H1 (cell line): ENCODE data around the gene H6PD. TPM values are rescaled to one million over a fixed set of nuclear protein-coding genes. Genes with fewer than 3 reads are reported as not detected.

Experiments
- CTCF ChIA-PET: fragments of 300-600 bp; sonication (Branson Sonifier 250); formaldehyde crosslinking; loops from one replicate; lab custom pipeline; 2021; ENCODE audit not compliant: partially characterized antibody; lab: Charles Lee
- POLR2A ChIA-PET: fragments of 300-600 bp; sonication (Branson Sonifier 250); formaldehyde crosslinking; loops from one replicate; lab custom pipeline; 2021; ENCODE audit warnings: inconsistent platforms; ENCODE audit not compliant: partially characterized antibody; lab: Charles Lee
- DNase-seq, 2 experiments: peaks; one replicate each; pipeline versions ENCODE4 v3.0.0 to v3.0.0-alpha.2; 2010 to 2022; ENCODE audit warnings: low spot score in 2 of 2, low read depth in 1 of 2, mixed read lengths in 1 of 2
- FAIRE-seq: peaks from 2 replicates; lab custom pipeline; 2011; peaks lifted over from hg19 to GRCh38; lab: Jason Lieb, UNC
- H2AFZ ChIP-seq: 2 replicates; pipeline ENCODE4 v1.8.1; 2012; ENCODE audit warnings: low read length, inconsistent platforms
- H2AK5ac ChIP-seq: 2 replicates; pipeline ENCODE4 v1.6.1; 2013; ENCODE audit warnings: low read depth, low read length
- H2BK120ac ChIP-seq: replicated peaks from 2 replicates; pipeline ENCODE3; 2013; ENCODE audit warnings: low read depth, low read length, inconsistent platforms
- H2BK12ac ChIP-seq: 2 replicates; pipeline ENCODE4 v1.6.1; 2013; ENCODE audit warnings: low read depth, low read length
- H2BK15ac ChIP-seq: 2 replicates; pipeline ENCODE4 v1.6.1; 2013; ENCODE audit warnings: low read length
- H2BK20ac ChIP-seq: 2 replicates; pipeline ENCODE4 v1.6.1; 2013; ENCODE audit warnings: low read length
- H2BK5ac ChIP-seq: 2 replicates; pipeline ENCODE4 v1.6.1; 2013; ENCODE audit warnings: low read depth, low read length
- H3K14ac ChIP-seq: 2 replicates; pipeline ENCODE4 v1.6.1; 2013; ENCODE audit warnings: inconsistent platforms; ENCODE audit not compliant: insufficient read length
- H3K18ac ChIP-seq: 2 replicates; pipeline ENCODE4 v1.6.1; 2013; ENCODE audit warnings: low read length; ENCODE audit errors: extremely low read depth
- H3K23ac ChIP-seq: 2 replicates; pipeline ENCODE4 v1.6.1; 2013; ENCODE audit warnings: inconsistent platforms; ENCODE audit not compliant: insufficient read length
- H3K23me2 ChIP-seq: 2 replicates; pipeline ENCODE4 v1.6.1; 2013; ENCODE audit warnings: low read depth, low read length
- H3K27ac ChIP-seq: 2 replicates; pipeline ENCODE4 v1.6.1; 2011; ENCODE audit warnings: low read depth, low read length, inconsistent platforms
- H3K27me3 ChIP-seq, 4 experiments: replicated peaks in 1 of 4; 1 replicate in 1 of 4; 2 replicates in 3 of 4; pipeline versions ENCODE4 v1.6.1 to v1.8.1; 2011 to 2013; ENCODE audit warnings: low read length in 3 of 4, mild to moderate bottlenecking in 3 of 4, inconsistent platforms in 2 of 4, mixed read lengths in 2 of 4, moderate library complexity in 1 of 4; ENCODE audit not compliant: control insufficient read depth in 3 of 4, insufficient read depth in 3 of 4; ENCODE audit errors: extremely low read depth in 1 of 4
- H3K36me3 ChIP-seq, 4 experiments: 2 replicates each; pipeline versions ENCODE4 v1.6.1 to v1.8.1; 2011 to 2013; ENCODE audit warnings: mild to moderate bottlenecking in 4 of 4, low read length in 3 of 4, moderate library complexity in 2 of 4, control low read depth in 1 of 4, inconsistent platforms in 1 of 4; ENCODE audit not compliant: insufficient read depth in 4 of 4, control insufficient read depth in 2 of 4
- H3K4ac ChIP-seq: replicated peaks from 2 replicates; pipeline ENCODE3; 2013; ENCODE audit warnings: low read length, low read depth, mixed read lengths, inconsistent platforms; ENCODE audit not compliant: insufficient read length
- H3K4me1 ChIP-seq, 4 experiments: replicated peaks in 1 of 4; 1 replicate in 1 of 4; 2 replicates in 3 of 4; pipeline versions ENCODE4 v1.6.1 to v1.8.1; 2011 to 2013; ENCODE audit warnings: low read length in 3 of 4, inconsistent platforms in 2 of 4, mixed read lengths in 1 of 4; ENCODE audit not compliant: insufficient read depth in 4 of 4, control insufficient read depth in 3 of 4
- H3K4me2 ChIP-seq, 2 experiments: 2 replicates each; pipeline versions ENCODE4 v1.6.1 to v1.8.1; 2011 to 2013; ENCODE audit warnings: low read depth in 2 of 2, low read length in 2 of 2, control low read depth in 1 of 2, inconsistent platforms in 1 of 2, mild to moderate bottlenecking in 1 of 2; ENCODE audit not compliant: insufficient read depth in 1 of 2
- H3K4me3 ChIP-seq, 4 experiments: fragments of 200-600, 300-600 bp in 1 of 4; sonication (generic), shearing (Covaris generic), sonication (Bioruptor Twin) in 1 of 4; 2 replicates each; pipeline versions ENCODE4 v1.5.1 to v1.8.1; 2011 to 2016; ENCODE audit warnings: low read length in 4 of 4, low read depth in 3 of 4, control low read depth in 2 of 4, inconsistent platforms in 2 of 4, mild to moderate bottlenecking in 2 of 4, mixed read lengths in 1 of 4, moderate library complexity in 1 of 4; ENCODE audit not compliant: insufficient read depth in 2 of 4; ENCODE audit errors: extremely low read depth in 1 of 4
- H3K56ac ChIP-seq: replicated peaks from 2 replicates; pipeline ENCODE3; 2013; ENCODE audit warnings: low read depth, mild to moderate bottlenecking, mixed read lengths, low read length, inconsistent platforms; ENCODE audit not compliant: insufficient read length
- H3K79me1 ChIP-seq: 2 replicates; pipeline ENCODE4 v1.6.1; 2013; ENCODE audit warnings: low read depth, low read length, control low read depth
- H3K79me2 ChIP-seq, 2 experiments: 2 replicates each; pipeline versions ENCODE4 v1.6.1 to v1.8.1; 2012 to 2013; ENCODE audit warnings: low read length in 2 of 2, mild to moderate bottlenecking in 2 of 2, inconsistent platforms in 1 of 2; ENCODE audit not compliant: insufficient read depth in 2 of 2, control insufficient read depth in 1 of 2
- H3K9ac ChIP-seq, 4 experiments: replicated peaks in 1 of 4; 1 replicate in 1 of 4; 2 replicates in 3 of 4; pipeline versions ENCODE4 v1.6.1 to v1.8.1; 2011 to 2013; ENCODE audit warnings: low read depth in 3 of 4, low read length in 3 of 4, control low read depth in 2 of 4, mild to moderate bottlenecking in 2 of 4, moderate library complexity in 2 of 4, inconsistent platforms in 1 of 4; ENCODE audit errors: extremely low read depth in 1 of 4
- H3K9me3 ChIP-seq, 2 experiments: 2 replicates each; pipeline versions ENCODE4 v1.6.1 to v1.8.1; 2012 to 2013; ENCODE audit warnings: mild to moderate bottlenecking in 2 of 2, moderate library complexity in 2 of 2, control low read depth in 1 of 2, inconsistent platforms in 1 of 2, low read depth in 1 of 2, low read length in 1 of 2, mixed read lengths in 1 of 2; ENCODE audit not compliant: insufficient read depth in 2 of 2
- H4K20me1 ChIP-seq, 2 experiments: replicated peaks in 1 of 2; 2 replicates each; pipeline versions ENCODE3 to v1.8.1; 2011 to 2013; ENCODE audit warnings: inconsistent platforms in 2 of 2, low read length in 2 of 2, mild to moderate bottlenecking in 1 of 2; ENCODE audit not compliant: insufficient read depth in 2 of 2, control insufficient read depth in 1 of 2
- H4K5ac ChIP-seq: 2 replicates; pipeline ENCODE4 v1.6.1; 2013; ENCODE audit warnings: low read length, low read depth, mixed read lengths, inconsistent platforms; ENCODE audit not compliant: insufficient read length
- H4K8ac ChIP-seq: 2 replicates; pipeline ENCODE4 v1.8.0; 2013; ENCODE audit warnings: mild to moderate bottlenecking, moderate library complexity, low read length, inconsistent platforms; ENCODE audit not compliant: insufficient read depth; ENCODE audit errors: extremely low read depth
- H4K91ac ChIP-seq: replicated peaks from 2 replicates; pipeline ENCODE3; 2013; ENCODE audit warnings: low read length, mixed read lengths, inconsistent platforms; ENCODE audit not compliant: insufficient read length
- BACH1 ChIP-seq: IDR thresholded peaks from 2 replicates; pipeline ENCODE4 v1.6.1; 2012; ENCODE audit warnings: low read length, improper control_type of control experiment
- CREB1 ChIP-seq: IDR thresholded peaks from 2 replicates; pipeline ENCODE4 v1.6.1; 2012; ENCODE audit warnings: inconsistent platforms
- CTBP2 ChIP-seq: IDR thresholded peaks from 2 replicates; pipeline ENCODE4 v1.7.0; 2011; ENCODE audit warnings: borderline replicate concordance, mild to moderate bottlenecking, moderate library complexity, mixed read lengths, low read length; ENCODE audit not compliant: insufficient read depth, insufficient read length
- GABPA ChIP-seq: IDR thresholded peaks from 2 replicates; pipeline ENCODE4 v1.6.1; 2011; ENCODE audit warnings: mild to moderate bottlenecking, low read length, moderate library complexity, borderline replicate concordance; ENCODE audit not compliant: insufficient read depth
- JUND ChIP-seq: IDR thresholded peaks from 2 replicates; pipeline ENCODE4 v1.6.1; 2011; ENCODE audit warnings: mild to moderate bottlenecking, improper control_type of control experiment, low read length
- MAFK ChIP-seq: IDR thresholded peaks from 2 replicates; pipeline ENCODE4 v1.6.1; 2012; ENCODE audit warnings: low read depth, mild to moderate bottlenecking, improper control_type of control experiment, low read length
- MAX ChIP-seq: IDR thresholded peaks from 2 replicates; pipeline ENCODE4 v1.6.1; 2012; ENCODE audit warnings: inconsistent platforms
- NANOG ChIP-seq: IDR thresholded peaks from 2 replicates; pipeline ENCODE4 v1.6.1; 2011; ENCODE audit warnings: low read length, low read depth, mild to moderate bottlenecking, inconsistent platforms; ENCODE audit not compliant: insufficient read depth, poor library complexity, severe bottlenecking
- POU5F1 ChIP-seq: IDR thresholded peaks from 2 replicates; pipeline ENCODE4 v1.6.1; 2011; ENCODE audit warnings: low read depth, mild to moderate bottlenecking, low read length, moderate library complexity
- RAD21 ChIP-seq, 2 experiments: IDR thresholded peaks in 1 of 2; conservative IDR thresholded peaks in 1 of 2; 2 replicates each; pipeline ENCODE4 v1.6.1; 2011; ENCODE audit warnings: low read depth in 2 of 2, low read length in 2 of 2, improper control_type of control experiment in 1 of 2, inconsistent platforms in 1 of 2, mild to moderate bottlenecking in 1 of 2, moderate library complexity in 1 of 2
- SAP30 ChIP-seq: fragments of 300-600 bp; sonication (generic); IDR thresholded peaks from 2 replicates; pipeline ENCODE4 v1.7.1; 2012; ENCODE audit warnings: low read length, moderate library complexity, mild to moderate bottlenecking, inconsistent platforms; ENCODE audit not compliant: insufficient read depth, insufficient replicate concordance
- SIN3A ChIP-seq, 2 experiments: IDR thresholded peaks in 1 of 2; conservative IDR thresholded peaks in 1 of 2; 2 replicates each; pipeline ENCODE4 v1.6.1; 2011 to 2012; ENCODE audit warnings: low read length in 2 of 2, improper control_type of control experiment in 1 of 2, low read depth in 1 of 2, mild to moderate bottlenecking in 1 of 2
- SP4 ChIP-seq: IDR thresholded peaks from 2 replicates; pipeline ENCODE4 v1.6.1; 2012; ENCODE audit warnings: low read length, inconsistent platforms
- YY1 ChIP-seq: IDR thresholded peaks from 2 replicates; pipeline ENCODE4 v1.6.1; 2011; ENCODE audit warnings: low read depth, mild to moderate bottlenecking, low read length
- WGBS, 2 experiments: shearing (Covaris generic) in 1 of 2; methylation state at CpG; one replicate each; pipeline versions ENCODE4 v1.1.6 to v1.1.7; 2013 to 2015; ENCODE audit warnings: low lambda C conversion rate in 2 of 2, mixed read lengths in 2 of 2, inconsistent platforms in 1 of 2, low coverage in 1 of 2, missing lambda C conversion rate in 1 of 2; ENCODE audit not compliant: insufficient replicate concordance in 2 of 2, insufficient coverage in 1 of 2, insufficient read length in 1 of 2; ENCODE audit errors: extremely low coverage in 1 of 2, missing lambda C conversion rate in 1 of 2; 5-methylcytosine and 5-hydroxymethylcytosine counted together
- polyA plus RNA-seq, 7 experiments: library from polyadenylated mRNA; depleted of rRNA in 3 of 7; stranded (reverse) in 5 of 7; unstranded in 2 of 7; fragments of >200 nt in 5 of 7; fragments of 200-250 nt in 2 of 7; gene quantifications; 1 replicate in 5 of 7; 2 replicates in 1 of 7; 4 replicates in 1 of 7; pipeline versions ENCODE4 v1.2.1 to v1.2.3, GENCODE V29; 2011 to 2013; ENCODE audit warnings: missing spikeins in 2 of 7, mixed read lengths in 2 of 7
- total RNA-seq: library from RNA; stranded (reverse); fragmentation: NEBNext Ultra II Directional; extraction: Animal tissue kit (Norgen Biotek cat#: 25700); gene quantifications from 2 replicates; pipeline ENCODE4 v1.2.1, GENCODE V29; 2021

H6PD gene
- total and polyA plus RNA-seq, 2 of the 8 experiments (the other 6 are each of a cell fraction or from before 2014, with no cell fraction given), result 3.6 to 3.8 TPM

- Histone ChIP-seq H2BK20ac (no peak overlapping the region), H2AK5ac (no peak overlapping the region), H3K4me1 (peaks cover 0 to 2% (median 0%) of the 10 kb centered on the region in 4 experiments; a peak in 1 of 7 replicates), H2AFZ (no peak overlapping the region), H3K9me3 (no peaks in the 10 kb centered on the region), H2BK12ac (no peak overlapping the region; the same call in 1 of the 2 replicates), H2BK5ac (no peak overlapping the region), H2BK120ac (no peak overlapping the region), H3K56ac (no peak overlapping the region), H3K4me3 (no peak overlapping the region), H3K18ac (no peak overlapping the region), H3K27ac (no peak overlapping the region), H3K14ac (no peak overlapping the region), H3K27me3 (no peaks in the 10 kb centered on the region), H2BK15ac (no peak overlapping the region), H3K36me3 (no peaks in the 10 kb centered on the region), H4K8ac (no peak overlapping the region), H3K9ac (no peak overlapping the region), H3K23me2 (no peaks in the 10 kb centered on the region), H4K20me1 (no peaks in the 10 kb centered on the region), H3K4ac (no peak overlapping the region), H4K5ac (no peak overlapping the region), H4K91ac (no peak overlapping the region), H3K79me1 (no peaks in the 10 kb centered on the region), H3K4me2 (no peak overlapping the region), H3K23ac (no peak overlapping the region), H3K79me2 (no peaks in the 10 kb centered on the region)
- 92% methylated on average over 5 of the region's 5 CpGs; no CpG with 5 or more reads in 1 of the 2 experiments for WGBS, 2 experiments
- FAIRE-seq, result no peak
- ChIA-PET CTCF (interaction anchor here (0.6 to 2.5 kb wide), 5 partner anchors 8 to 176 kb away, joined by 3 to 6 read pairs (median 3); no protein-coding TSS in a partner anchor), POLR2A (no interaction called here)
- DNase-seq, result no peak
- TF ChIP-seq POU5F1 (no peak), CREB1 (no peak), MAFK (no peak), SIN3A (conservative IDR thresholded peaks at IDR 0.05 in 1 of 2, IDR thresholded peaks at IDR 0.05 in 1 of 2; ENCODE audit: low read depth in 1 of 2, low read length in 2 of 2) (no peak), JUND (no peak), GABPA (no peak), SP4 (no peak), SAP30 (no peak), YY1 (no peak), RAD21 (IDR thresholded peaks at IDR 0.05 in 1 of 2, conservative IDR thresholded peaks at IDR 0.05 in 1 of 2; ENCODE audit: low read depth in 2 of 2, low read length in 2 of 2) (no peak), NANOG (no peak), CTBP2 (no peak), BACH1 (no peak), MAX (no peak)
Observed at GRCh38 chr1:9190234-9190633, 44.3 kb upstream of the H6PD start.
